Lower leg skin (tissue), 4 donors: ENCODE measurements around the gene TLE4. TPM values are rescaled to one million over a fixed set of nuclear protein-coding genes. Genes with fewer than 3 reads are reported as not detected.

Source experiments
- DNase-seq, 2 donors: peaks; one replicate each; pipeline ENCODE4 v3.0.0-alpha.2; 2019; ENCODE audit warnings: low spot score in 2 of 2
- H3K4me3 ChIP-seq: fragments of 200-600 bp; sonication (generic); 2 replicates; pipeline ENCODE4 v1.5.1; 2017; ENCODE audit warnings: mild to moderate bottlenecking, low read depth; ENCODE audit not compliant: poor library complexity, severe bottlenecking
- CTCF ChIP-seq, 3 donors: fragments of 450-650 bp; IDR thresholded peaks; one replicate each; pipeline ENCODE4 v1.5.1; 2016; ENCODE audit warnings: antibody characterized with exemption in 3 of 3, mild to moderate bottlenecking in 3 of 3, moderate library complexity in 2 of 3
- POLR2A ChIP-seq, 2 donors: fragments of 450-650 bp; IDR thresholded peaks; one replicate each; pipeline ENCODE4 v1.6.1; 2016 to 2017; ENCODE audit warnings: antibody characterized with exemption in 2 of 2, mild to moderate bottlenecking in 1 of 2, moderate library complexity in 1 of 2
- WGBS, 2 donors: methylation state at CpG; one replicate each; pipeline ENCODE4 v1.1.5; 2018; 5-methylcytosine and 5-hydroxymethylcytosine counted together
- intact Hi-C: fragments of 100-400 bp; cut with DNase I; formaldehyde crosslinking; loops from one replicate; pipeline ENCODE4 v1.15.0; 2023; ENCODE audit warnings: low total_unique reads
- total RNA-seq, 4 donors: library from RNA; depleted of rRNA; stranded (reverse); fragments of >200 nt; gene quantifications; one replicate each; pipeline ENCODE4 v1.1.0, GENCODE V29; 2016

Gene TLE4
- total RNA-seq, 4 donors from 2014 or later, result 46.8 to 97.9 (median 54.1) TPM

GRCh38 chr9:79672236-79672635 lies 100.5 kb downstream of the TLE4 start:
- H3K4me3 ChIP-seq, result no peak overlapping the region
- 65 to 67% methylated on average over 3 of the region's 3 CpGs for WGBS, 2 donors
- intact Hi-C loops, result no loop called here
- no peak for DNase-seq
- TF ChIP-seq POLR2A (IDR thresholded peaks at IDR 0.05), result no peak

- no peak overlapping the region for H3K4me3 ChIP-seq
- intact Hi-C loops, result no loop called here
- 71 to 75% methylated on average over 4 of the region's 4 CpGs for WGBS, 2 donors
- no peak for DNase-seq
- no peak for TF ChIP-seq CTCF (IDR thresholded peaks at IDR 0.05)
- TF ChIP-seq POLR2A (IDR thresholded peaks at IDR 0.05), result no peak
Measured at GRCh38 chr9:79672891-79673290, 101.1 kb downstream of the TLE4 start.

- intact Hi-C loops, result no loop called here
- DNase-seq, result no peak
- TF ChIP-seq CTCF (IDR thresholded peaks at IDR 0.05) (no peak), POLR2A (IDR thresholded peaks at IDR 0.05) (no peak)
- H3K4me3 ChIP-seq, result no peak overlapping the region
- 71 to 87% methylated on average over 3 of the region's 3 CpGs for WGBS, 2 donors
Measured at GRCh38 chr9:79673614-79674013, 101.8 kb downstream of the TLE4 start.

GRCh38 chr9:79674052-79674777 lies 102.5 kb downstream of the TLE4 start:
- TF ChIP-seq CTCF (IDR thresholded peaks at IDR 0.05) (no peak), POLR2A (IDR thresholded peaks at IDR 0.05) (no peak)
- 93 to 94% methylated on average over 7 of the region's 7 CpGs for WGBS, 2 donors
- intact Hi-C loops, result no loop called here
- H3K4me3 ChIP-seq, result no peak overlapping the region
- no peak for DNase-seq

GRCh38 chr9:79681576-79681975 lies 109.8 kb downstream of the TLE4 start:
- DNase-seq, result no peak
- no peak for TF ChIP-seq CTCF (IDR thresholded peaks at IDR 0.05)
- no peak for TF ChIP-seq POLR2A (IDR thresholded peaks at IDR 0.05)
- intact Hi-C loops, result no loop called here
- H3K4me3 ChIP-seq, result no peak overlapping the region

GRCh38 chr9:79682076-79682736 lies 110.4 kb downstream of the TLE4 start:
- WGBS, 2 donors, result 72 to 74% methylated on average over 4 of the region's 4 CpGs
- no peak for DNase-seq
- intact Hi-C loops, result no loop called here
- no peak overlapping the region for H3K4me3 ChIP-seq
- no peak for TF ChIP-seq CTCF (IDR thresholded peaks at IDR 0.05)
- no peak for TF ChIP-seq POLR2A (IDR thresholded peaks at IDR 0.05)
